Mammary epithelial cell (primary cell): ENCODE measurements around the gene ZBTB12.

Source experiments
- EZH2 ChIP-seq: IDR thresholded peaks from 2 replicates; pipeline ENCODE4 v1.6.1; 2012; ENCODE audit warnings: low read length, inconsistent platforms, borderline replicate concordance
- TF ChIP-seq, protein P1 (sequence below), 2 donors: IDR thresholded peaks in 1 of 2; conservative IDR thresholded peaks in 1 of 2; 2 replicates each; pipeline ENCODE4 v1.5.1; 2011 to 2012; ENCODE audit warnings: inconsistent platforms in 2 of 2, low read length in 2 of 2, mild to moderate bottlenecking in 2 of 2, control low read depth in 1 of 2, low read depth in 1 of 2; ENCODE audit not compliant: insufficient read depth in 1 of 2; ENCODE audit errors: extremely low read depth in 1 of 2

DNA sequence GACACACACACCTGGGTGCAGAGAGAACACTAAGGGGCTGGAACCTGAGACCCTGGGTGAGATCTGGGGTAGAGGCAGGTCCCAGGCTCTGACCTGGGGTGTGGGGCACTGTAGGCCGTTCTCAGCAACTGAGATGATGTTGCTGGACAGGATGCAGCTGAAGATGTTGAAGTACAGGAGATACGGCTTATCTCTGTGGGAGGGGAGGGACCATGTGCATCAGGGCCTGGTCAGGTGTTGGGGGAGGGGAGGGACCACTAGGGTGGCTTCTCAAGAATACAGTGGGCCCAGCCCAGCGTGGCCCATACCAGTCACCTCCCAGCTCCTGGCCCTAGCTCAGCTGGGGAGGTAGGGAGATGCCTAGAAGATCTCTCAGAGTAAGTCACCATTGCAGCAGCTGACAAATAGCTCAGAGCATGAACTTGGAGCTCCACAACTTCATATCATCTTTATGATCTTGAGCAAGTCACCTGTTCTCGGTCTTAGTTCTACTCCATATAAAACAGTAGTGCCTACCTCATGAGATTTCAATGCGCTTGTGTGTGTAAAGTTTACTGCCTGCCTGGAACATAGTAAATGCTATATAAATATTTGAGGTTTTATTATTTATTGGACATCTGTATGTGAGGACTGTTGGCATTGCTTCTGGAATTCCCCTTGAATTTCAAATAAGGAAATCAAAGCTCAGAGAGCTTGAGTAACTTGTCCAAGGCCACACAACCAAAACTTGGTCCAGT lies 26.9 kb downstream of the ZBTB12 start:
- TF ChIP-seq, protein P1, sequence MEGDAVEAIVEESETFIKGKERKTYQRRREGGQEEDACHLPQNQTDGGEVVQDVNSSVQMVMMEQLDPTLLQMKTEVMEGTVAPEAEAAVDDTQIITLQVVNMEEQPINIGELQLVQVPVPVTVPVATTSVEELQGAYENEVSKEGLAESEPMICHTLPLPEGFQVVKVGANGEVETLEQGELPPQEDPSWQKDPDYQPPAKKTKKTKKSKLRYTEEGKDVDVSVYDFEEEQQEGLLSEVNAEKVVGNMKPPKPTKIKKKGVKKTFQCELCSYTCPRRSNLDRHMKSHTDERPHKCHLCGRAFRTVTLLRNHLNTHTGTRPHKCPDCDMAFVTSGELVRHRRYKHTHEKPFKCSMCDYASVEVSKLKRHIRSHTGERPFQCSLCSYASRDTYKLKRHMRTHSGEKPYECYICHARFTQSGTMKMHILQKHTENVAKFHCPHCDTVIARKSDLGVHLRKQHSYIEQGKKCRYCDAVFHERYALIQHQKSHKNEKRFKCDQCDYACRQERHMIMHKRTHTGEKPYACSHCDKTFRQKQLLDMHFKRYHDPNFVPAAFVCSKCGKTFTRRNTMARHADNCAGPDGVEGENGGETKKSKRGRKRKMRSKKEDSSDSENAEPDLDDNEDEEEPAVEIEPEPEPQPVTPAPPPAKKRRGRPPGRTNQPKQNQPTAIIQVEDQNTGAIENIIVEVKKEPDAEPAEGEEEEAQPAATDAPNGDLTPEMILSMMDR (conservative IDR thresholded peaks at IDR 0.05 in 1 of 2, IDR thresholded peaks at IDR 0.05 in 1 of 2; ENCODE audit: extremely low read depth in 1 of 2, insufficient read depth in 1 of 2, low read depth in 1 of 2, low read length in 2 of 2) = no peak
- no peak for TF ChIP-seq EZH2
